Body of pancreas (tissue), 4 donors: ENCODE measurements around the gene CLEC2A.

Experiments
- CTCF ChIP-seq, 7 experiments: fragments of 450-650 bp in 4 of 7; fragments of 200-600 bp in 3 of 7; sonication (generic) in 3 of 7; IDR thresholded peaks; one replicate each; pipeline ENCODE4 v1.5.1; 2016 to 2019; ENCODE audit warnings: antibody characterized with exemption in 7 of 7
- POLR2A ChIP-seq, 3 donors: fragments of 450-650 bp; IDR thresholded peaks; one replicate each; pipeline ENCODE4 v1.6.1; 2016; ENCODE audit warnings: antibody characterized with exemption in 3 of 3, mild to moderate bottlenecking in 2 of 3

DNA sequence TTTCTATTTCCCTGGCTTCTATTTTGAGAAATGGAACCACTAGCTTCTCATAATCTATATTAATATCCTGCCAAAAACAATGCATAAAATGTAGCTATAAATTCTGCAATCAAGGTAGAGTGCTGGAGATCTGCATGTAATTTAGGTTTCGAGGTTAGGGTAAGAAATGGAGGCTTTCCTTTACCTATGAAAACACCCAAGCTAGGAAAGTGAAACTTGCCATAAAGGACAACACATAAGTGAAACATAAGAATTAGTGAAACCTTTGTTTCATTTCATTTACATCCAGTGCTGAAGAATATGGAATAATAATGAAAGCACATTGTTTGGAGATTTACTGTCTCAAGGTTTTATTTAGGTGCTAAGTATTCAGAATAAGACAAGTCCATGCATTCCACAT lies 9.7 kb downstream of the CLEC2A start:
- TF ChIP-seq POLR2A (IDR thresholded peaks at IDR 0.05) (no peak), CTCF (IDR thresholded peaks at IDR 0.05) (no peak)
